Hematopoietic multipotent progenitor cell treated with erythropoietin and hydrocortisone succinate and interleukin-3 and kit ligand, for 15 days (in vitro differentiated cells): Measurements from ENCODE around the gene USP15.

ENCODE experiments used
- DNase-seq: peaks from one replicate; pipeline ENCODE4 v3.0.0-alpha.2; 2015; ENCODE audit warnings: low spot score

USP15 gene

GRCh38 chr12:62284749-62285148, 24.5 kb downstream of the USP15 start:
- no peak for DNase-seq

GRCh38 chr12:62285284-62285683, 25.1 kb downstream of the USP15 start:
- DNase-seq: no peak

- no peak for DNase-seq
Observed at GRCh38 chr12:62288328-62288727, 28.1 kb downstream of the USP15 start.

GRCh38 chr12:62290846-62291245, 30.6 kb downstream of the USP15 start:
- DNase-seq: no peak

- no peak for DNase-seq
Observed at GRCh38 chr12:62291864-62292760, 31.9 kb downstream of the USP15 start.

- DNase-seq: no peak
Observed at GRCh38 chr12:62292761-62293344, 32.6 kb downstream of the USP15 start.

GRCh38 chr12:62294378-62294777, 34.2 kb downstream of the USP15 start:
- DNase-seq: no peak

GRCh38 chr12:62296001-62296400, 35.8 kb downstream of the USP15 start:
- no peak for DNase-seq

GRCh38 chr12:62297321-62297720, 37.1 kb downstream of the USP15 start:
- DNase-seq: no peak

GRCh38 chr12:62299617-62300016, 39.4 kb downstream of the USP15 start:
- no peak for DNase-seq

- no peak for DNase-seq
Observed at GRCh38 chr12:62301080-62301798, 41.0 kb downstream of the USP15 start.

GRCh38 chr12:62301799-62302133, 41.6 kb downstream of the USP15 start:
- DNase-seq: no peak

GRCh38 chr12:62304560-62304959, 44.4 kb downstream of the USP15 start:
- no peak for DNase-seq

GRCh38 chr12:62305778-62306177, 45.6 kb downstream of the USP15 start:
- DNase-seq: no peak

GRCh38 chr12:62306569-62307530, 46.6 kb downstream of the USP15 start:
- no peak for DNase-seq

- DNase-seq: no peak
Observed at GRCh38 chr12:62308201-62308600, 48.0 kb downstream of the USP15 start.

GRCh38 chr12:62313727-62314380, 53.6 kb downstream of the USP15 start:
- no peak for DNase-seq

GRCh38 chr12:62317017-62317416, 56.8 kb downstream of the USP15 start:
- DNase-seq: no peak

- DNase-seq: no peak
Observed at GRCh38 chr12:62319058-62319457, 58.9 kb downstream of the USP15 start.

- no peak for DNase-seq
Observed at GRCh38 chr12:62320054-62320453, 59.9 kb downstream of the USP15 start.

- no peak for DNase-seq
Observed at GRCh38 chr12:62323386-62323785, 63.2 kb downstream of the USP15 start.
